A673 (cell line): ENCODE data around the gene NFATC4. TPM values are rescaled to one million over a fixed set of nuclear protein-coding genes. Genes with fewer than 3 reads are reported as not detected.

ENCODE experiments used
- BruUV-seq: library from RNA; stranded (reverse); fragments of 400-500 nt; replicated peaks from 2 replicates; lab custom pipeline; 2021; lab: Mats Ljungman, UMichigan
- CTCF ChIA-PET: fragments of 300-600 bp; sonication (Branson Sonifier 250); formaldehyde crosslinking; loops from one replicate; lab custom pipeline; 2022; ENCODE audit warnings: antibody characterized with exemption; lab: Charles Lee
- POLR2A ChIA-PET: fragments of 300-600 bp; sonication (Branson Sonifier 250); formaldehyde crosslinking; loops from one replicate; lab custom pipeline; 2022; ENCODE audit warnings: antibody characterized with exemption; ENCODE audit not compliant: low non-redundant PET; lab: Charles Lee
- DNase-seq: peaks from one replicate; pipeline ENCODE4 v3.0.0-alpha.2; 2015; ENCODE audit warnings: low spot score
- H3K27ac ChIP-seq: fragments of 200-600 bp; sonication (generic); 2 replicates; pipeline ENCODE4 v1.5.1; 2016; ENCODE audit warnings: mixed run types, low read depth, mild to moderate bottlenecking, mixed read lengths, antibody characterized with exemption, low read length; ENCODE audit not compliant: poor library complexity, severe bottlenecking
- H3K27me3 ChIP-seq: fragments of 200-600 bp; sonication (generic); replicated peaks from 2 replicates; pipeline ENCODE4 v1.6.1; 2017; ENCODE audit warnings: mixed run types, low read depth, mild to moderate bottlenecking, mixed read lengths, antibody characterized with exemption, low read length; ENCODE audit not compliant: insufficient read depth, poor library complexity
- H3K36me3 ChIP-seq: fragments of 200-600 bp; sonication (generic); 2 replicates; pipeline ENCODE4 v1.6.1; 2016; ENCODE audit warnings: mixed run types, mild to moderate bottlenecking, mixed read lengths, antibody characterized with exemption, low read length; ENCODE audit not compliant: insufficient read depth, poor library complexity, severe bottlenecking
- H3K4me1 ChIP-seq: fragments of 200-600 bp; sonication (generic); 2 replicates; pipeline ENCODE4 v1.6.1; 2017; ENCODE audit warnings: mixed run types, mild to moderate bottlenecking, mixed read lengths, antibody characterized with exemption, low read length; ENCODE audit not compliant: insufficient read depth, poor library complexity, severe bottlenecking
- H3K4me3 ChIP-seq: fragments of 200-600 bp; sonication (generic); 2 replicates; pipeline ENCODE4 v1.5.1; 2016; ENCODE audit warnings: low read depth, mixed run types, mild to moderate bottlenecking, mixed read lengths, low read length; ENCODE audit not compliant: poor library complexity, severe bottlenecking
- H3K9me3 ChIP-seq: fragments of 200-600 bp; sonication (generic); 2 replicates; pipeline ENCODE4 v1.6.1; 2016; ENCODE audit warnings: mixed run types, low read depth, mild to moderate bottlenecking, mixed read lengths, antibody characterized with exemption, low read length; ENCODE audit not compliant: poor library complexity, severe bottlenecking
- CTCF ChIP-seq: fragments of 300-800, 200-600 bp; sonication (generic); conservative IDR thresholded peaks from 2 replicates; pipeline ENCODE4 v1.5.1; 2017; ENCODE audit warnings: low read depth, mild to moderate bottlenecking, antibody characterized with exemption, low read length, moderate library complexity, mixed read lengths
- EZH2 ChIP-seq: fragments of 200-600 bp; sonication (generic); IDR thresholded peaks from 2 replicates; pipeline ENCODE4 v1.6.1; 2017; ENCODE audit warnings: borderline replicate concordance, low read depth, mild to moderate bottlenecking, mixed read lengths, antibody characterized with exemption, low read length; ENCODE audit not compliant: poor library complexity, severe bottlenecking
- intact Hi-C: fragments of 100-400 bp; cut with micrococcal nuclease; formaldehyde crosslinking; loops from one replicate; pipeline ENCODE4 v1.10.0; 2022; ENCODE audit not compliant: unreplicated experiment
- total RNA-seq: library from RNA; stranded (reverse); gene quantifications from 2 replicates; pipeline ENCODE4 v1.2.3, GENCODE V29; 2021

The NFATC4 gene
- total RNA-seq, 1 experiment from 2014 or later: 38.1 TPM

DNA sequence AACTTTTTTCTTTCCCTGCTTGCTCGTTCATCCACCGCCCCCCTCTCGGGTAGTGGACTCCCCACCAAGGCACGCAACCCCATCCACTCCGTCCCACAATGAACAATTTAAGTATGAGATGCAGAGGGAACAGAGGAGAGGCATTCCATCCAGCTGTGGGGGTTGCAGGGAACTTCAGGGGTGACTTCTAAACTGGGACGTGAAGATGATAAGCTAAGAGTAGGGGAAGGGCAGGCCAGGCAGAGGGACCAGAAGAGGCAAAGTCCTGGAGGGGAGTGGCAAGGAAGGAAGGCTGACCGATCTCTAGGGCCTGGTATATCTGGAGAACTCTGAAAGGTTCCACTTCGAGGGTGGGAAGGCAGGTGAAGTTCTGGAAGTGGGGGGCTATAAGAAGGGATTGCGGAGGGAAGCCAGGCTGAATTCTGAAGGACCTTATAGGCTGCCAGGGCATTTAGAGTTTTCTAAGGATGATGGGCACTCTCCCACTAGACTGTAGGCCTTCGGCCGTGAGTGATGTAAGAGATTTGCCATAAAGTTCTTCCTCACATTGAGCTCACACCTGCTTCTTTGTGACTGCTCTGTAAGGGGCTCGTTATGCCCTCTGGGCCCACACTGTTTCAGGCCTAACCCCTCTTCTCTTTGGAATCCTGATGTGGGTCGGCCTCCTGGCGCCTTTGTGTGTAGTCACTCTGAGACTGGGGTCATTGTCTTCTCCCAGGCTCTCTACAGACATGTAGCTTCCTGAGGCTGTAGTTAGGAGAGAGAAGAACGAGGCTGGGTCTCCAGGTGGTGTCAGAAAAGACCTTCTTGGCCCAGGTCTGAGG, 12.1 kb downstream of the NFATC4 start:
- Histone ChIP-seq H3K27ac (no peak overlapping the region), H3K9me3 (no peaks in the 10 kb centered on the region), H3K36me3 (no peaks in the 10 kb centered on the region), H3K27me3 (no peaks in the 10 kb centered on the region), H3K4me3 (no peak overlapping the region), H3K4me1 (no peaks in the 10 kb centered on the region)
- BruUV-seq: no TSS peak
- DNase-seq: no peak
- POLR2A ChIA-PET: no interaction called here
- intact Hi-C loops: no loop called here
- TF ChIP-seq CTCF: no peak
- no peak for TF ChIP-seq EZH2
- CTCF ChIA-PET: no interaction called here

GRCh38 chr14:24381363-24382063, 13.5 kb downstream of the NFATC4 start:
- Histone ChIP-seq H3K9me3 (no peaks in the 10 kb centered on the region), H3K4me1 (no peaks in the 10 kb centered on the region), H3K27me3 (no peaks in the 10 kb centered on the region), H3K36me3 (no peaks in the 10 kb centered on the region), H3K4me3 (no peak overlapping the region), H3K27ac (no peak overlapping the region)
- POLR2A ChIA-PET: no interaction called here
- no peak for DNase-seq
- TF ChIP-seq EZH2 (no peak), CTCF (no peak)
- no TSS peak for BruUV-seq
- intact Hi-C loops: no loop called here
- CTCF ChIA-PET: no interaction called here

- Histone ChIP-seq H3K9me3 (no peaks in the 10 kb centered on the region), H3K4me3 (no peak overlapping the region), H3K27me3 (no peaks in the 10 kb centered on the region), H3K27ac (no peak overlapping the region), H3K4me1 (no peaks in the 10 kb centered on the region), H3K36me3 (no peaks in the 10 kb centered on the region)
- BruUV-seq: no TSS peak
- intact Hi-C loops: no loop called here
- POLR2A ChIA-PET: no interaction called here
- CTCF ChIA-PET: no interaction called here
- TF ChIP-seq CTCF (no peak), EZH2 (no peak)
- no peak for DNase-seq
Measured at GRCh38 chr14:24382064-24382371, 14.0 kb downstream of the NFATC4 start.
